NCI-H774 (cell line): ENCODE data around the gene LORICRIN.

Experiments used
- DNase-seq: peaks from one replicate; lab custom pipeline; 2025; lab: John Stamatoyannopoulos, UW

LORICRIN gene

GRCh38 chr1:153250166-153250565 is 9.3 kb upstream of the LORICRIN start:
- DNase-seq, result no peak

- no peak for DNase-seq
These were observed 8.4 kb upstream of the LORICRIN start for GRCh38 chr1:153251087-153251486.

GRCh38 chr1:153251562-153251961 is 7.9 kb upstream of the LORICRIN start:
- DNase-seq, result no peak

- no peak for DNase-seq
These were observed 7.5 kb upstream of the LORICRIN start for GRCh38 chr1:153251988-153252387.

GRCh38 chr1:153253076-153253475 is 6.4 kb upstream of the LORICRIN start:
- no peak for DNase-seq

- DNase-seq, result no peak
These were observed 5.8 kb upstream of the LORICRIN start for GRCh38 chr1:153253693-153254092.

- no peak for DNase-seq
These were observed 1.2 kb downstream of the LORICRIN start for GRCh38 chr1:153260585-153261280.

GRCh38 chr1:153261281-153262069 is 2.0 kb downstream of the LORICRIN start:
- no peak for DNase-seq

GRCh38 chr1:153262070-153262366 is 2.5 kb downstream of the LORICRIN start:
- no peak for DNase-seq

GRCh38 chr1:153262462-153263157 is 3.1 kb downstream of the LORICRIN start:
- DNase-seq, result no peak

- no peak for DNase-seq
These were observed 6.0 kb downstream of the LORICRIN start for GRCh38 chr1:153265457-153265856.

GRCh38 chr1:153271711-153272110 is 12.2 kb downstream of the LORICRIN start:
- no peak for DNase-seq

GRCh38 chr1:153272186-153272585 is 12.7 kb downstream of the LORICRIN start:
- DNase-seq, result no peak

- no peak for DNase-seq
These were observed 18.4 kb downstream of the LORICRIN start for GRCh38 chr1:153277852-153278251.

- DNase-seq, result no peak
These were observed 29.3 kb downstream of the LORICRIN start for GRCh38 chr1:153288634-153289275.

- no peak for DNase-seq
These were observed 32.0 kb downstream of the LORICRIN start for GRCh38 chr1:153291514-153291913.

GRCh38 chr1:153292185-153292584 is 32.7 kb downstream of the LORICRIN start:
- no peak for DNase-seq

- DNase-seq, result no peak
These were observed 33.4 kb downstream of the LORICRIN start for GRCh38 chr1:153292740-153293479.

- no peak for DNase-seq
These were observed 33.9 kb downstream of the LORICRIN start for GRCh38 chr1:153293480-153293775.

- DNase-seq, result no peak
These were observed 34.4 kb downstream of the LORICRIN start for GRCh38 chr1:153293851-153294250.

GRCh38 chr1:153302308-153302707 is 42.8 kb downstream of the LORICRIN start:
- no peak for DNase-seq

GRCh38 chr1:153305682-153306081 is 46.2 kb downstream of the LORICRIN start:
- DNase-seq, result no peak
